Measurements from ENCODE around the gene COMTD1.
"Not testable (repeated sequence)": the region's sequence is repeated elsewhere in the genome, so short reads cannot be mapped to it uniquely, and the experiment has no call there.

COMTD1 gene

GRCh38 chr10:75221492-75221891 lies 14.3 kb downstream of the COMTD1 start:
- not testable (repeated sequence) for DNase-seq (ENCODE audit: low spot score)

- DNase-seq (ENCODE audit: low spot score) = no peak
Measured at GRCh38 chr10:75220274-75220673, 15.5 kb downstream of the COMTD1 start.

GRCh38 chr10:75212343-75212742 lies 23.4 kb downstream of the COMTD1 start:
- no peak for DNase-seq (ENCODE audit: low spot score)

DNA sequence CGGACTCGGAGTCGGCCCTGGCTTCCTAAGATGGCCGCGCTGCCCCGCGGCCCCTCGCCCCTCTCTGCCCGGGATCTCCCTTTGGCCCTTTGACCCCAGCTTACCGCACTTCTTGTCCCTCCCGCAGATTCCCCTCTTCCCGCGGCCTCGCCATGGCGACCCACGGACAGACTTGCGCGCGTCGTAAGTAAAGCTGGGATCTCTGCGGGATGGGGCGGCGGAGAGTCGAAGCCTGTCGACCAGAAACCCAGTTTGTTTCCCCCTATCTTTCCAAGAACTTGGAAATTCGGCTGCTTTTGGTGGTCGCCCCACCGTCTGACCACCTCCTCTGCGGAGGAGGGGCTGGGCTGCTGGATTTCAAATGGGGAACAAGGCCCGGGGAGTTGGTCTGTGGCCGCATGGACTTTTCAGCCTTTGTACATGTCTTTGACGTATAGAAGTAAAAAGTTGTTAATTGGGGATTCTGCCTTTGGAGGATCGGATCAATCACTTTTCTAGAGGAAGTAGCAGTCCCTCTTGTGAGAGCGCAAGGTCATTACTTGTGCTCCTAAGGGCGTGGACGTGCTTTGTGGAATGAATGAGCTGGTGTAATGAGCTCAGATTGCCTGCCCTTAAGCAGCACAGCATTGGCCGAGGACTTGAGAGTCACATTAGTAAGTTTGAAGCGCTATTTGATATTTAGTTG lies 24.6 kb downstream of the COMTD1 start:
- DNase-seq (ENCODE audit: low spot score) = no peak

DNA sequence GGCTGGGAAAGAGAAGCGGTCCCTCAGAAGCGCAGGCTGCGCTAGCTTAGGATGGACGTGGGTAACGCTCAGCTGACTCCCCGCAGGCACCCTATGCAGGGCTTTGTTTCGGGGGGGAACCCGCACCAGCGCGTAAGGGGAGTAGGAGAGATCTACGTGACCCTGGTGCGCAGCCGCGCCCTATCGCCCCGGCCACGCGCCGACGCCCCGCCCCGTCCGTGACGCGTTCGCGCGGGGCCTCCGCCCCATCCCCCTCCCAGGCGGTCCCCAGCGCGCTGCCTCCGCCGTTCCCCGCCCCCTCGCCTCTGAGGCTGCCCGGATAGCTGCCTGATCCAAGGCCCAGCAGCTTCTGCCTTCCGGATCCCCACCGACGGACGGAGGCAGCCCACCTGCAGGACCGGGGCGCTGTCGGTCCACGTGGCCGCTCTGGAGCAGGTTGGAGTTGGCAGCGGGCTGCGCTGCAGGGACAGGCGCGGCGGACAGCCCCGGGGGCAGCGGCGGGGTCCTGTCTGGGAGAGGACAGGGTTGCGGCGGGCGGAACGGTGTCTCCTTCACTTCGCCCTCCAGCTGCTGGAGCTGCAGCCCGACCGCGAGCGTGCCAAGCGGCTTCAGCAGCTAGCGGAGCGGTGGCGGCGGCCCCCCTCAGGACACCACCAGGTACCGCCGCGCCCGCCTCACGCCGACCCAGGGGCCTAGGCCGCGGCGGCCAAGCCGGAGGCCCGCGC lies 25.3 kb downstream of the COMTD1 start, which contains the start of gene VDAC2:
VDAC2 (plus strand) TSS at position 515 of the 725 bp plus-strand sequence. CDS start 363 bp downstream, outside the sequence.
- DNase-seq (ENCODE audit: low spot score) = peak; percentile 90

- peak; percentile 58 for DNase-seq (ENCODE audit: low spot score)
Measured at GRCh38 chr10:75209921-75210281, 25.9 kb downstream of the COMTD1 start.

DNA sequence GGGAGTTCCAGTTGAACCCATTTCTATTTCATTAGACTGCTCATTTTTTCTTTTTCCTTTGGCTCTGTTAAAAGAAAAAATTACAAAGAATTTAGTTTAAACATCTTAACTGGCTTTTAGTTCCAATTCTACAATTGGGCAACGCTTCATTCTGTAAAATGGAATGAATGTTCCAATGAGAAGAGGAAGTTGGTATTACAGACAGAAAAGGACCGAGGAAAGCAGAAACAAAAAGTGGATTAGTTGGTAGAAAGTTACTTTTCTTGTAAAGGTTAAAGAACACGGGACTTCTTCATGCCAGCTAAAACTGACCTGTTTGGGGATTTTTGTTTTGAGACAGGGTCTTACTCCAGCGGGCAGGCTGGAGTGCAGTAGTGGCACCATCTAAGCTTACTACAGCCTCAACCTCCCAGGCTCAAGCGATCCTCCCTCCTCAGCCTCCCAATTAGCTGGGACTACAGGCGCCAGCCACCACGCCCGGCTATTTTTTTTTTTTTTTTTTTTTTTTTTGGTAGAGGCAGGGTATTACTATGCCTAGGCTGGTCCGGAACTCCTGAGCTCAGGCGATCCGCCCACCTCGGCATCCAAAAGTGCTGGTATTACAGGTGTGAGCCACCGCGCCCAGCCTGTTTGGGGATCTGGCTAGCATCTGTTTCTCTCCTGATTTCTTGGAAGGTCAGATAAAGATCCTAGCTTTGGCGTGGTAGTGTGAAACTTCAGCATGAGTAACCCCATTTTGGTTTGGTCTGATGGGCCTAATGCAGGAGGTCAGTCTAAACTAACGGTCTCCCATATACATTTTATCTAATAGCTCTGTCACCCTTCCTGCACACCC lies 26.5 kb downstream of the COMTD1 start:
- DNase-seq (ENCODE audit: low spot score) = peak; percentile 18

GRCh38 chr10:75208181-75208580 lies 27.6 kb downstream of the COMTD1 start:
- no peak for DNase-seq (ENCODE audit: low spot score)

GRCh38 chr10:75207857-75208144 lies 28.0 kb downstream of the COMTD1 start:
- no peak for DNase-seq (ENCODE audit: low spot score)

DNA sequence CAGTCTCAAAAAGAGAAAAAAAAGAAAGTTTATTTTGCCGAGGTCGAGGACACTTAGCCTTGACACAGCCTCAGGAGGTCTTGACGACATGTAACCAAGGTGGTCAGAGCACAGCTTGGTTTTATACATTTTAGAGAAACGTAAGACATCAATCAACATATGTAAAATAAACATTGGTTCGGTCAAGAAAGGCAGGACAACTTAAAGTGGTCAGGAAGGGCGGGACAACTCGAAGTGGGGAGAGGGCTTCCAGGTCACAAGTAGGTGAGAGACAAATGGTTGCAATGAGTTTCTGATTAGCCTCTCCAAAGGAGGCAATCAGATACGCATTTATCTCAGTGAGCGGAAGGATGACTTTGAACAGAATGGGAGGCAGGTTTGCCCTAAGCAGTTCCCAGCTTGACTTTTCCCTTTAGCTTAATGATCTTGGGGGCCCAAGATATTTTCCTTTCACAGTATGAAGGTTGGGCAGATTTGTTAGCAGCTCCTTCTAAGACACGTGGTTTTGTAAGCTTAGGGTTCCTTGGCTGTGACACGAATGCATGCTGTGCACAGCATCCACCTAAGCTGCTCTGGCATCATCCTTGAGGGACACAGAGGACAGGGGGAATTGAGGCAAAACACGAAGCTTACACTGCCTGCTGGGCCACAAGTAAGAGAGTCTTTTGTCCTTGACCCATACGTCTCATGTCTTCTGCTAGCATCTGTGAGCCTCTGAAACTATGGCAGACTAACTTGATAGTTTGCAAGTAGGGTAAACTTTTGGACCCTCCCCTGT lies 28.5 kb downstream of the COMTD1 start:
- DNase-seq (ENCODE audit: low spot score) = no peak

GRCh38 chr10:75206638-75207037 lies 29.1 kb downstream of the COMTD1 start:
- not testable (repeated sequence) for DNase-seq (ENCODE audit: low spot score)

DNA sequence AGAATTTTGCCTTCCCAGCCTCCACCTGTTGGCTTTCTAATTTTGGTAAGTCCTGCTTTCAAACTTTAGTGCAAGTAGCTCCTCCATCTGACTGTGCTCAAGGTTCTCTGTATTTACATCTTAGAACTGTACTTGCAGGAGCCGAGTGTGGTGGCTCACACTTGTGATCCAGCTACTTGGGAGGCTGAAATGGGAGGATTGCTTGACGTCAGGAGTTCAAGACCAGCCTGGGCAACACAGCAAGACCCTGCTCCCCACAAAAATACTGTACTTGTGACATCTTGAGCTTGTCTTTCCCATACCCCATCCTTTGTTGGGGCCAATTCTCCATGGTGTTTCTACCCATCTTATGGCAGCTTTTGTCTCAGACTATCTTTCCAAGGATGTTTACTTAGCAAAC lies 29.8 kb downstream of the COMTD1 start:
- no peak for DNase-seq (ENCODE audit: low spot score)

DNA sequence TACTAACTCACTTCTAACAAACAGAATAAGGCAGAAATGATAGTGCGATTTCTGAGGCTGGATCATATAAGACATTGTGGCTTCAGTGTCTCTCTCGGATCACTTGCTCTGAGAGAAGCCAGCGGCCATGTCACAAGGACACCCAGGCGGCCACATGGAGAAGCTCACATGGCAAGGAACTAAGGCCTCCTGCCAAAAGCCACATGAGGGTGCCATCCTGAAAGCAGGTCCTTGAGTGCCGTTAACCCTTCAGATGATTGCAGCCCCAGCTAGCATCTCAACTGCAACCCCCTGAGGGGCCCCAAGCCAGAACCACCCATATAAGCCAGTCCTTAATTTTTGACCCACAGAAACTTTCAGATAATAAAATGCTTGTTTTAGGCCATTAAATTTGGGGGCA lies 32.0 kb downstream of the COMTD1 start:
- DNase-seq (ENCODE audit: low spot score) = no peak

DNA sequence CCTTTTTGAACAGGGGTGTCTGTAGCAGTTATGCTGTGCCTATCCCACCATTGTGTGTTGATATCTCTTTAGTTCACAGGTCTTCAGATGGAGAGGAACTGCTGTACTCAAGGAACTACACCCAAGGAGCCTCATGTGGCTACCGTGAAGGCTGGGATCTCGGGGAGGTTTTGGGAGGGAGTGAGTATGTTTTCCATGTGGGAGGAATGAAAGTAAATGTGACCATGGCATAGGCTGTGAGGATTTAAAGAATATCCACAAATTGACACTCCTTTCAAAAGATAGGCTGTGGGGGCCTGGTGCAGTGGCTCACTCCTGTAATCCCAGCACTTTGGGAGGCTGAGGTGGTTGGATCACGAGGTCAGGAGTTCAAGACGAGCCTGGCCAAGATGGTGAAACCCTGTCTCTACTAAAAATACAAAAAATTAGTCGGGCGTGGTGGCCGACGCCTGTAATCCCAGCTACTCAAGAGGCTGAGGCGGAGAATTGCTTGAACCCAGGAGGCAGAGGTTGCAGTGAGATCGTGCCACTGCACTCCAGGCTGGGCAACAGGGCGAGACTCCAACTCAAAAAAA lies 32.6 kb downstream of the COMTD1 start:
- not testable (repeated sequence) for DNase-seq (ENCODE audit: low spot score)

- DNase-seq (ENCODE audit: low spot score) = no peak
Measured at GRCh38 chr10:75202321-75203045, 33.3 kb downstream of the COMTD1 start.

- DNase-seq (ENCODE audit: low spot score) = no peak
Measured at GRCh38 chr10:75201793-75202307, 33.9 kb downstream of the COMTD1 start.

DNA sequence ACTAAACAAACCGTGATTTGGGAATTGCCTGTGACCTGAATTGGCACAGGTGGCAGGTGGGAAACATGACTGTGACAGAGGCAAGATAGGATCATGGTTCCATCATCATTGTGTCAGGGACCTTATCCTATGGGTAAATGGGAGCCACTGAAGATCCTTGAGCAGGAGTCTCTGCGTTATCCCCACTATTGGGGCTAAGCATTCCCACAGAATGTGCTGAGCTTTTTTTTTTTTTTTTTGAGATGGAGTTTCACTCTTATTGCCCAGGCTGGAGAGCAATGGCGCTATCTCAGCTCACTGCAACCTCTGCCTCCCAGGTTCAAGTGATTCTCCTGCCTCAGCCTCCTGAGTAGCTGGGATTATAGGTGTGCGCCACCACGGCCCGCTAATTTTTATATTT lies 35.8 kb downstream of the COMTD1 start:
- DNase-seq (ENCODE audit: low spot score) = not testable (repeated sequence)

DNA sequence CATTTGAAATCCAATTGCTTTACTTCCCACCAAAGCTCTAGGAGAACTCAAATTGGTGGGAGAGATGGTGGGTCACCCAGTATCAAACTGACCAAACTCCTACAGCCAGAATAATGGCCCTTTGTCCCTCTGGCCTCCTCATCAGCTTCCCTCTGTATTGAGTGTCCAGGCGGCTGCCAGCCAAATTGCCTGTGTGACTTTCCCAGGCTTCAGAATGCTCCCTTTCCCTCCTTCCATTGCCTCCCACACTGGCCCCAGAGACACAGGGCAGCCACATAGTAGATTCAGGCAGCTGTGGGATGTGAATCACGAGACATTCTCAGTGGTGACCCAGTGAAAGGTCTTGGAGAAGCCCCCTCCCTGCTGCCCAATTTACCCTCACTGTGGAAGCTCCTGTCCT lies 37.9 kb downstream of the COMTD1 start:
- DNase-seq (ENCODE audit: low spot score) = peak; percentile 72

DNA sequence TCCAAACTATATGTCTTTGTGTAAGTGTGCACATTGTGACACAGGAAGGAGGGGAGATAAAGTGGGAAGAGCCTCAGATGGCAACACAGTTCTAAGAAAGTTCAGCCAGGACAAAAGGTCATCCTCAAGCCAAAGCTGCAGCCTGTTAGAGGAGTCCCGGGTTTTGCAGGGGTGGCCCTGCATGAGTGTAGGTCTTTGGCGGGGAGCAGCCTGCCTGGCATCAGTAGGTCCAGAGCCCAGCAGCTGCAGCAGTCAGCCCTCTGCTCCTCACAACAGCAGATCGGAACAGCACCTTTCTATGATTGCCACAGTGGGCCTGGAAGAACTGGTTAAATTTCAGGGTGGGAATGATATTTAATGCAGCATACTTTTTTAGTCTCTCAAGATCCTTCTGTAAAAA lies 38.7 kb downstream of the COMTD1 start:
- no peak for DNase-seq (ENCODE audit: low spot score)

- no peak for DNase-seq (ENCODE audit: low spot score)
Measured at GRCh38 chr10:75195035-75195763, 40.6 kb downstream of the COMTD1 start.

Measured in globus pallidus (tissue), 1 donor.